OCI-LY1 (cell line): Measurements from ENCODE around the gene SPATA2L.

Experiments
- H2AFZ ChIP-seq: fragments of 200-600 bp; sonication (generic), shearing (Covaris generic); 2 replicates; pipeline ENCODE4 v1.6.0; 2014; ENCODE audit warnings: antibody characterized with exemption, mild to moderate bottlenecking, low read length
- H3F3A ChIP-seq: fragments of 200-600 bp; sonication (generic), shearing (Covaris generic); 2 replicates; pipeline ENCODE4 v1.6.0; 2014; ENCODE audit warnings: mild to moderate bottlenecking, antibody characterized with exemption, low read length, moderate library complexity; ENCODE audit not compliant: insufficient read depth
- H3K27ac ChIP-seq: fragments of 200-600 bp; sonication (generic); 2 replicates; pipeline ENCODE4 v1.5.1; 2014; ENCODE audit warnings: low read length, mixed run types, mild to moderate bottlenecking, low read depth; ENCODE audit not compliant: poor library complexity, severe bottlenecking
- H3K27me3 ChIP-seq: fragments of 200-600 bp; sonication (generic); 2 replicates; pipeline ENCODE4 v1.6.0; 2014; ENCODE audit warnings: antibody characterized with exemption, mild to moderate bottlenecking, low read length, moderate library complexity; ENCODE audit not compliant: insufficient read depth
- H3K36me3 ChIP-seq: fragments of 200-600 bp; sonication (generic); 2 replicates; pipeline ENCODE4 v1.6.1; 2014; ENCODE audit warnings: mild to moderate bottlenecking, antibody characterized with exemption, low read length, moderate library complexity, mixed read lengths; ENCODE audit not compliant: insufficient read depth
- H3K4me1 ChIP-seq: fragments of 200-600 bp; sonication (generic); 2 replicates; pipeline ENCODE4 v1.5.1; 2014; ENCODE audit warnings: mild to moderate bottlenecking, low read length, moderate library complexity; ENCODE audit not compliant: insufficient read depth, severe bottlenecking
- H3K4me2 ChIP-seq: fragments of 200-600 bp; sonication (generic), shearing (Covaris generic); 2 replicates; pipeline ENCODE4 v1.6.1; 2014; ENCODE audit warnings: low read length
- H3K4me3 ChIP-seq: fragments of 200-600 bp; sonication (generic); 2 replicates; pipeline ENCODE4 v1.5.1; 2014; ENCODE audit warnings: low read length, low read depth, mild to moderate bottlenecking, mixed read lengths; ENCODE audit not compliant: poor library complexity, severe bottlenecking
- H3K79me2 ChIP-seq: fragments of 200-600 bp; shearing (Covaris generic); 2 replicates; pipeline ENCODE4 v1.6.1; 2016; ENCODE audit warnings: mixed run types, low read length, mixed read lengths; ENCODE audit not compliant: insufficient read depth
- H3K9ac ChIP-seq: fragments of 200-600 bp; sonication (generic), shearing (Covaris generic); 2 replicates; pipeline ENCODE4 v1.6.1; 2014; ENCODE audit warnings: mild to moderate bottlenecking, low read length, mixed read lengths
- H3K9me2 ChIP-seq: fragments of 200-600 bp; sonication (generic), shearing (Covaris generic); 2 replicates; pipeline ENCODE4 v1.6.1; 2014; ENCODE audit warnings: low read depth, mild to moderate bottlenecking, low read length, mixed read lengths
- H3K9me3 ChIP-seq: fragments of 200-600 bp; shearing (Covaris generic); 2 replicates; pipeline ENCODE4 v1.6.1; 2014; ENCODE audit warnings: low read length, mixed read lengths
- H4K20me1 ChIP-seq: fragments of 200-600 bp; sonication (generic), shearing (Covaris generic); 2 replicates; pipeline ENCODE4 v1.6.0; 2016; ENCODE audit warnings: mild to moderate bottlenecking, low read length; ENCODE audit not compliant: insufficient read depth
- CTCF ChIP-seq: fragments of 200-600 bp; sonication (generic), shearing (Covaris generic); IDR thresholded peaks from 2 replicates; pipeline ENCODE4 v1.5.1; 2017; ENCODE audit warnings: mild to moderate bottlenecking, antibody characterized with exemption, low read length, moderate library complexity, mixed read lengths
- EZH2 ChIP-seq: fragments of 200-600 bp; sonication (generic), shearing (Covaris generic); IDR thresholded peaks from 2 replicates; pipeline ENCODE4 v1.8.0; 2017; ENCODE audit warnings: borderline replicate concordance, mixed run types, mild to moderate bottlenecking, antibody characterized with exemption, low read length, moderate library complexity, mixed read lengths

SPATA2L gene

GRCh38 chr16:89736554-89736953 is 35.0 kb upstream of the SPATA2L start:
- Histone ChIP-seq H3K9me2 (no peaks in the 10 kb centered on the region), H3F3A (no peaks in the 10 kb centered on the region), H3K27me3 (no peaks in the 10 kb centered on the region), H3K79me2 (no peaks in the 10 kb centered on the region), H3K27ac (no peak overlapping the region), H3K4me2 (no peak overlapping the region), H3K4me1 (no peaks in the 10 kb centered on the region), H3K4me3 (no peak overlapping the region), H2AFZ (no peak overlapping the region), H3K9ac (no peak overlapping the region), H3K36me3 (peaks cover 88% of the 10 kb centered on the region), H4K20me1 (no peaks in the 10 kb centered on the region), H3K9me3 (no peaks in the 10 kb centered on the region)
- TF ChIP-seq CTCF = no peak
- TF ChIP-seq EZH2 = no peak

GRCh38 chr16:89733792-89734191 is 32.3 kb upstream of the SPATA2L start:
- no peak overlapping the region for H2AFZ ChIP-seq
- peaks cover 85% of the 10 kb centered on the region for H3K36me3 ChIP-seq
- H3K27me3 ChIP-seq = no peaks in the 10 kb centered on the region
- H3K4me2 ChIP-seq = no peak overlapping the region
- no peaks in the 10 kb centered on the region for H3F3A ChIP-seq
- H3K4me1 ChIP-seq = no peaks in the 10 kb centered on the region
- H3K9me2 ChIP-seq = no peaks in the 10 kb centered on the region
- H3K79me2 ChIP-seq = no peaks in the 10 kb centered on the region
- no peak overlapping the region for H3K9ac ChIP-seq
- no peak for TF ChIP-seq CTCF
- H3K27ac ChIP-seq = no peak overlapping the region
- no peaks in the 10 kb centered on the region for H4K20me1 ChIP-seq
- H3K9me3 ChIP-seq = no peaks in the 10 kb centered on the region
- no peak overlapping the region for H3K4me3 ChIP-seq

- Histone ChIP-seq H3K27ac (no peak overlapping the region), H3F3A (no peaks in the 10 kb centered on the region), H3K36me3 (peaks cover 81% of the 10 kb centered on the region), H3K4me3 (no peak overlapping the region), H3K9me3 (no peaks in the 10 kb centered on the region), H3K27me3 (no peaks in the 10 kb centered on the region), H3K9ac (no peak overlapping the region), H2AFZ (no peak overlapping the region), H3K4me2 (no peak overlapping the region), H3K4me1 (no peaks in the 10 kb centered on the region), H3K9me2 (no peaks in the 10 kb centered on the region), H4K20me1 (no peaks in the 10 kb centered on the region), H3K79me2 (no peaks in the 10 kb centered on the region)
- TF ChIP-seq CTCF (no peak), EZH2 (no peak)
These were observed 31.8 kb upstream of the SPATA2L start for GRCh38 chr16:89733322-89733721.
